Heart right ventricle (tissue), 16 donors: ENCODE results near the gene CANT1. TPM values are rescaled to one million over a fixed set of nuclear protein-coding genes. Genes with fewer than 3 reads are reported as not detected.

Experiments used
- ATAC-seq, 8 donors: fragments of 200-7000 bp; cut with Tn5 transposase; one replicate each; pipeline ENCODE4 v1.9.1; 2020; ENCODE audit warnings: mild to moderate bottlenecking in 8 of 8, moderate library complexity in 8 of 8, moderate number of reproducible peaks in 1 of 8
- DNase-seq, 2 donors: peaks; one replicate each; pipeline ENCODE4 v3.0.0-alpha.2; 2020
- H3K27ac ChIP-seq, 10 donors: fragments of 200-600 bp; sonication (generic) in 2 of 10; one replicate each; pipeline versions ENCODE4 v1.5.0 to v1.8.0; 2020 to 2022; ENCODE audit warnings: mild to moderate bottlenecking in 3 of 10
- H3K27me3 ChIP-seq, 7 donors: fragments of 200-600 bp; one replicate each; pipeline ENCODE4 v1.8.0; 2021 to 2022; ENCODE audit warnings: mild to moderate bottlenecking in 2 of 7
- H3K36me3 ChIP-seq, 9 donors: fragments of 200-600 bp; sonication (generic) in 1 of 9; one replicate each; pipeline versions ENCODE4 v1.5.0 to v1.8.0; 2020 to 2022; ENCODE audit warnings: mild to moderate bottlenecking in 2 of 9
- H3K4me1 ChIP-seq, 9 donors: fragments of 200-600 bp; sonication (generic) in 1 of 9; one replicate each; pipeline versions ENCODE4 v1.5.0 to v1.8.0; 2020 to 2022; ENCODE audit warnings: mild to moderate bottlenecking in 4 of 9
- H3K4me3 ChIP-seq, 10 donors: fragments of 200-600 bp; sonication (generic) in 2 of 10; one replicate each; pipeline versions ENCODE4 v1.5.0 to v1.8.0; 2020 to 2022; ENCODE audit warnings: mild to moderate bottlenecking in 7 of 10, moderate library complexity in 2 of 10
- H3K9me3 ChIP-seq, 11 donors: fragments of 200-600 bp in 10 of 11; sonication (generic) in 2 of 11; one replicate each; pipeline versions ENCODE4 v1.5.0 to v1.8.0; 2013 to 2022; ENCODE audit warnings: mild to moderate bottlenecking in 2 of 11, control low read depth in 1 of 11, moderate library complexity in 1 of 11
- WGBS, 2 donors: extraction: QIAGEN DNeasy Blood & Tissue Kit; methylation state at CpG; one replicate each; pipeline ENCODE4 v1.1.7; 2013; ENCODE audit warnings: inconsistent platforms in 1 of 2; 5-methylcytosine and 5-hydroxymethylcytosine counted together
- intact Hi-C, 10 donors: fragments of 100-400 bp; cut with DNase I; formaldehyde crosslinking; loops; one replicate each; pipeline versions ENCODE4 v1.11.1 to v1.14.2; 2022
- long read RNA-seq, 3 donors: library from polyadenylated mRNA; unstranded; transcript quantifications; one replicate each; pipeline ENCODE4 v2.0.0, GENCODE V29; 2020 to 2021
- polyA plus RNA-seq, 2 donors: library from polyadenylated mRNA; stranded (reverse); fragments of 200-250 nt; gene quantifications; one replicate each; pipeline ENCODE4 v1.2.3, GENCODE V29; 2013
- total RNA-seq, 10 donors: library from RNA; stranded (reverse); fragmentation: NEBNext Ultra II Directional in 3 of 10; extraction: Animal tissue kit (Norgen Biotek cat#: 25700) in 3 of 10; gene quantifications; one replicate each; pipeline versions ENCODE4 v1.2.1 to v1.2.4, GENCODE V29; 2021 to 2023
- TF ChIP-seq, protein P1 (sequence below), 9 donors: fragments of 200-600 bp; sonication (generic) in 2 of 9; IDR thresholded peaks; one replicate each; pipeline versions ENCODE4 v1.5.0 to v1.8.0; 2021 to 2022; ENCODE audit warnings: antibody characterized with exemption in 9 of 9, mild to moderate bottlenecking in 5 of 9, moderate library complexity in 1 of 9
- donor health status: Arrhythmogenic right ventricular cardiomyopathy.
- donor health status: ischemic (EF 13 %, LVEDD 7.1; RV severe dilation, severe dysfunction).
- donor health status: healthy with polysubstance abuse.
- donor health status: DM: no; HTN: yes; CAD: no.
- donor health status: DM: no; HTN: no; CAD: no.
- donor health status: ischemic (EF 25% LVEDD 6.9; RV normal size, moderate dysfunction).
- donor health status: ischemic (EF 25% LVEDD 5.7; RV mildly dilated, moderate dysfunction).
- donor health status: healthy.
- donor health status: DM: yes; HTN: yes; CAD: no.
- donor health status: Ischemic cardiomyopathy.
- donor health status: ischemic (EF 35%, LVEDD 5.7; RV mildly dilated, moderate dysfunction).
- donor health status: nonischemic (EF 11% LVEDD 7.7; RV severe dilation, severe dysfunction).
- donor health status: DM: yes; HTN: yes; CAD: no.
- donor health status: PGD.
- donor health status: ischemic (EF 29% LVEDD 5.4; RV normal size, mild dysfunction).
- donor health status: nonischemic (EF 23%, LVEDD 6.1; RV moderate dilation, normal function).

The CANT1 gene
- total RNA-seq: 10 to 100 TPM; 19.9 to 33.4 (median 24.4) TPM
- 10 to 100 TPM in 1 of 2 donors, 1 to 10 TPM in 1; 4.1 to 16.7 TPM for polyA plus RNA-seq
- long read RNA-seq, donor 1, transcript CANT1-202 (5 exons, 3,252 nt): major isoform, 5 of 22 reads
- long read RNA-seq, donor 1, partial matches to known transcripts: 5 of 22 reads
- long read RNA-seq, donor 1, other reads (novel, unspliced or antisense): 9 of 22 reads
- long read RNA-seq, donor 2, partial matches to known transcripts: 9 of 14 reads
- long read RNA-seq, donor 2, other reads (novel, unspliced or antisense): 1 of 14 reads
- long read RNA-seq, donor 3, partial matches to known transcripts: 1 of 13 reads
- long read RNA-seq, donor 3, other reads (novel, unspliced or antisense): 8 of 13 reads

DNA sequence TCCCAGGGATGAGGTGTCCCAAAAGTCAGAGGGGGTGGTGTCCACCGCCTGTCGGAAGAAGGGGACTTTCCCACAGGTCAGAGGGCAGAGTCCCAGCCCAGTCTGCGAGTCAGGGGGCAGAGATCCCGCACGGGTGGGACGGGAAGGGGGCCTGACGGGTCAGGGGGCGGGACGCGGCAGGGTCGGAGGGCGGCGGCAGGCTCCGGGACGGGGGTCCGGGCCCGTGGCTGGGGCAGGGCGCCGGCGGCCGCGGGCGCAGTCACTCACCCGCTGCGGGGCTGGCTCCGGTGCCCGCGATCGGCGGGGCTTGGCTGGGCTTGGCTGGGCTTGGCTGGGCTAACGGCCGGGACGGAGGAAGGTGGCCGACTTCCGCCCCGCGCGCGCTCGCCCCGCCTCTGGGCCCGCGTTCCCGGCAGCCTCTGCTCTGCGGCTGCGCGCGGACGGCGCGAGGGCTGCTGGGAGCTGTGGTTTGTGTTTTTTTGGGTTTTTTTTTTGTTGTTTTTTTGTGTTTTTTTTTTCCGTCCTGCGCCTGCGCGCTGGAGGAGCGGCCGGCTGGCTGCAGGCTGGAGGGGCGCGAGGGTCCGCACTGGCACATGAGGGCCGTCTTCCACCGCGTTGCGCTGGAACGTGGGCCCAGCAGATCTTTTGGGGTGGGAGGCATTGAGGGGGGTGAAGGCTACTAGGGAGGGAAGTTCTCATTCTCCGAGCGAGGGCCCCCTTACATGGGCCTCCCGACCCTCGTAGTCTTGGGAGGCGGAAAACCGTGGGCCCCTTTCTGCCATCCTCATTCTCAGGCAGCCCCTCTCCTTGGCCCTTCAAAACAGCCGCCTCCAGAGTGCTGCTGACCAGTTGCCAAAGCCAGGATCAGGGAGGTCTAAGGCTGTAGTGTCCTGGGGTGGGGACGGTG lies at the start of gene CANT1:
TSS of gene CANT1 (minus strand) at position 368 of the 907 bp plus-strand sequence. CDS start 12,142 bp downstream, outside the sequence.
- H3K4me1 ChIP-seq: peaks cover 8 to 49% (median 42%) of the 10 kb centered on the region in 9 donors
- ATAC-seq: peak; percentile 94 to 98 (median 96)
- peak; percentile 81 to 89 for DNase-seq
- WGBS, 2 donors: 1% methylated on average over 71 to 73 of the region's 73 CpGs
- peaks cover 0 to 16% (median 0%) of the 10 kb centered on the region in 9 donors for H3K36me3 ChIP-seq
- H3K9me3 ChIP-seq: no peaks in the 10 kb centered on the region
- peak within 1 kb of the TSS; percentile 65 to 92 (median 74) for H3K4me3 ChIP-seq
- no peaks in the 10 kb centered on the region for H3K27me3 ChIP-seq
- TF ChIP-seq, protein P1, sequence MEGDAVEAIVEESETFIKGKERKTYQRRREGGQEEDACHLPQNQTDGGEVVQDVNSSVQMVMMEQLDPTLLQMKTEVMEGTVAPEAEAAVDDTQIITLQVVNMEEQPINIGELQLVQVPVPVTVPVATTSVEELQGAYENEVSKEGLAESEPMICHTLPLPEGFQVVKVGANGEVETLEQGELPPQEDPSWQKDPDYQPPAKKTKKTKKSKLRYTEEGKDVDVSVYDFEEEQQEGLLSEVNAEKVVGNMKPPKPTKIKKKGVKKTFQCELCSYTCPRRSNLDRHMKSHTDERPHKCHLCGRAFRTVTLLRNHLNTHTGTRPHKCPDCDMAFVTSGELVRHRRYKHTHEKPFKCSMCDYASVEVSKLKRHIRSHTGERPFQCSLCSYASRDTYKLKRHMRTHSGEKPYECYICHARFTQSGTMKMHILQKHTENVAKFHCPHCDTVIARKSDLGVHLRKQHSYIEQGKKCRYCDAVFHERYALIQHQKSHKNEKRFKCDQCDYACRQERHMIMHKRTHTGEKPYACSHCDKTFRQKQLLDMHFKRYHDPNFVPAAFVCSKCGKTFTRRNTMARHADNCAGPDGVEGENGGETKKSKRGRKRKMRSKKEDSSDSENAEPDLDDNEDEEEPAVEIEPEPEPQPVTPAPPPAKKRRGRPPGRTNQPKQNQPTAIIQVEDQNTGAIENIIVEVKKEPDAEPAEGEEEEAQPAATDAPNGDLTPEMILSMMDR (IDR thresholded peaks at IDR 0.05): no peak
- intact Hi-C loops: loop anchor here in 3 of 10 donors (10.0 kb wide), 2 partner anchors 75 to 385 kb away; no protein-coding TSS in a partner anchor
- H3K27ac ChIP-seq: peak within 1 kb of the TSS; percentile 79 to 96 (median 92)

DNA sequence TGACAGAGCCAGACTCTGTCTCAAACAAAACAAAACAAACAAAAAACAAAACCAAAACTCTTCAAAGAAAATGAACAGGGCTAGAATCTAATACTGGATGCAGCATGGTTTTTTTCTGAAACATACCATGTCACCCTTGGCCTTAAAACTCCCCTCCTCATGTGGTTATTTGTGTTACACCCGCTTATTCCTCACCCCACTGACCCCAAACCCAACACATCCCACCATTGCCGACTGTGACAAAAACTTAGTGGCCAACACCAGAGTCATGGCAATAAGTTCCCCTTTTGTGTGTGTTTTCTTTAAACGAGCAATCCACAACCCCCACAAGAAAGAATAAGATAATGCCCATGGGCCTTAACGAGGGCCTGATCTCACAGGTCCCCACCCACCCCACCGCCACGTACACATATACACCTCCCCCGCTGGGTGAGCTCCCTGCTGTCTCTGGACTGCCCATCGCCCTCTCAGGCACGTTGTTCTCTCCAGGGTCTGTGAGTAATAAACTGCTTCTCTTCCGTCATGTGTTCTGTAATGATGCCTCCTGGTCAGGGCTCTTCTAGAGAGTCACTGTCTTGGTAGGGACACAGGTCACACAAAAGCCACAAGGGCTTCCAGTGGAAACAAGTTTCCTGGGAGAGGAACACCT lies 48.3 kb upstream of the CANT1 start:
- ATAC-seq (no peak), DNase-seq (no peak)
- no peaks in the 10 kb centered on the region for H3K36me3 ChIP-seq
- peaks cover 0 to 23% (median 3%) of the 10 kb centered on the region in 11 donors for H3K9me3 ChIP-seq
- H3K4me3 ChIP-seq: no peak overlapping the region
- H3K27ac ChIP-seq: no peak overlapping the region
- H3K4me1 ChIP-seq: peaks cover 0 to 17% (median 0%) of the 10 kb centered on the region in 9 donors
- WGBS, 2 donors: 84 to 85% methylated on average over 10 of the region's 10 CpGs
- TF ChIP-seq, protein P1 (IDR thresholded peaks at IDR 0.05): no peak
- H3K27me3 ChIP-seq: no peaks in the 10 kb centered on the region
- intact Hi-C loops: no loop called here

GRCh38 chr17:79055197-79055596 lies 45.6 kb upstream of the CANT1 start:
- no peak overlapping the region for H3K4me3 ChIP-seq
- 77 to 81% methylated on average over 5 of the region's 5 CpGs for WGBS, 2 donors
- peaks cover 0 to 18% (median 0%) of the 10 kb centered on the region in 9 donors for H3K4me1 ChIP-seq
- TF ChIP-seq, protein P1 (IDR thresholded peaks at IDR 0.05): no peak
- DNase-seq (no peak), ATAC-seq (peak in 5 of 8 donors; percentile 43 to 76 (median 59))
- peak overlapping the region in 5 of 10 donors; percentile 32 to 69 (median 50) for H3K27ac ChIP-seq
- intact Hi-C loops: no loop called here
- H3K36me3 ChIP-seq: peaks cover 0 to 4% (median 0%) of the 10 kb centered on the region in 9 donors
- H3K27me3 ChIP-seq: no peaks in the 10 kb centered on the region
- H3K9me3 ChIP-seq: peaks cover 0 to 23% (median 3%) of the 10 kb centered on the region in 11 donors
